RWPE1 (cell line): ENCODE measurements around the gene TMC1.
A peak's percentile ranks its signal among the peaks of the same experiment; 100 is the strongest.

ENCODE experiments used
- CTCF ChIA-PET: fragments of 350-600 bp; sonication (Branson Sonifier 250); formaldehyde crosslinking; extraction: SDS; loops from one replicate; lab custom pipeline; 2021; lab: Yijun Ruan, JAX
- POLR2A ChIA-PET: fragments of 400-600 bp; formaldehyde crosslinking; extraction: SDS; loops from one replicate; lab custom pipeline; 2020; ENCODE audit warnings: antibody characterized with exemption; ENCODE audit not compliant: low non-redundant PET; lab: Yijun Ruan, JAX
- DNase-seq: peaks from one replicate; pipeline ENCODE4 v3.0.0; 2012; ENCODE audit warnings: low spot score
- H3K27ac ChIP-seq: fragments of 450-650 bp; 2 replicates; pipeline ENCODE4 v1.5.1; 2017
- CTCF ChIP-seq: fragments of 450-650 bp; conservative IDR thresholded peaks from 2 replicates; pipeline ENCODE4 v1.5.1; 2017; ENCODE audit warnings: low read depth, mild to moderate bottlenecking

Gene TMC1

GRCh38 chr9:72524820-72525540, 3.6 kb downstream of the TMC1 start:
- ChIA-PET POLR2A (interaction anchor here (0.6 to 0.8 kb wide), 4 partner anchors 52 to 746 kb away, joined by 3 to 7 read pairs (median 4); partner anchors contain the start of gene ZFAND5), CTCF (interaction anchor here (0.6 kb wide), 3 partner anchors 52 to 160 kb away, joined by 3 to 5 read pairs (median 3); no protein-coding TSS in a partner anchor)
- TF ChIP-seq CTCF, result no peak
- peak overlapping the region; percentile 94 for H3K27ac ChIP-seq
- peak; percentile 91 for DNase-seq

GRCh38 chr9:72526901-72527800, 5.7 kb downstream of the TMC1 start:
- DNase-seq, result peak; percentile 83
- ChIA-PET CTCF (interaction anchor here (0.6 to 1.6 kb wide), 3 partner anchors 14 to 251 kb away, joined by 6 to 9 read pairs (median 6); no protein-coding TSS in a partner anchor), POLR2A (no interaction called here)
- peak overlapping the region; percentile 81 for H3K27ac ChIP-seq
- TF ChIP-seq CTCF, result no peak

- CTCF ChIA-PET, result interaction anchor here (0.7 kb wide), 1 partner anchor 252 kb away, joined by 9 read pairs; no protein-coding TSS in a partner anchor
- H3K27ac ChIP-seq, result peak overlapping the region; percentile 81
- DNase-seq, result no peak
- TF ChIP-seq CTCF, result no peak
- POLR2A ChIA-PET, result no interaction called here
Measured at GRCh38 chr9:72527801-72528195, 6.4 kb downstream of the TMC1 start.

GRCh38 chr9:72529531-72529930, 8.1 kb downstream of the TMC1 start:
- no peak for DNase-seq
- ChIA-PET POLR2A (no interaction called here), CTCF (interaction anchor here (0.7 kb wide), 1 partner anchor 237 kb away, joined by 3 read pairs; no protein-coding TSS in a partner anchor)
- no peak for TF ChIP-seq CTCF
- no peak overlapping the region for H3K27ac ChIP-seq

DNA sequence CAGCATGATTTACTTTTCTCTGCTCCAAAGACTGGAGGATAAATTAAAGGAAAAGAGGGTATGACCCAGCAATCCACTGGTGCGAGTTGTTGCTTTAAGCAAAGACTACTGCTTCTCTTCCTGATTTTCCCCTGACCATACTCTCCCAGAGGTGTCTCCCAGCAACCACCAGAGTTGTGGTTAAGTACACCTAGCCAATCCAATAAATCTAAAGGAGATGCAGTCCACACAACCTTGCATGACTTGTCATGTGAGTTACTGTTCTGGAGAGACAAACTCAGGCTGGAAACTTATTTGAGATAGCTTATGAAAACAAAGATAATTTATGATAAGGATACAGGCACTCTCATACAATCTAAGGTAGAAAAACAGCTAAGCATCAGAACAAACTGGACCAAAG, 11.9 kb downstream of the TMC1 start:
- no peak for TF ChIP-seq CTCF
- no peak overlapping the region for H3K27ac ChIP-seq
- no peak for DNase-seq
- ChIA-PET POLR2A (no interaction called here), CTCF (no interaction called here)

DNA sequence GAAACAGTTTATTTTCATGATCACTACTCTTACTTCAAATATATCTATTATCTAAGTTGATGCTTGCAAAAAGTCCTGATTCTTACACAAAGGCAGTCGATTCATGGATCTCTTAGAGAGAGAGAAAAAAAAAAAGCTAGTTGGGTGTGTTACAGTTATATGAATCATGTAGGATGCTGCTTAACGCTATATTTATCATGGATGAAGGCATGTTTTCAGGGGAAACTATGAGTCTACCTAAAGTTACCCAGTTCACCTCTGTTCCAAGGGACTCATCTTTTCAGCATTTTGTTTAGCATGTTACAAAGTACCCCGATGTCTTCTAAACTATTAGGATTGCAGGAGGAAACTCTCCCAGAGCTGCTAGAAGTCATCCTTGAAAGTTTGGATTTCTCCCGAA, 13.5 kb downstream of the TMC1 start:
- no peak overlapping the region for H3K27ac ChIP-seq
- CTCF ChIA-PET, result interaction anchor here (0.6 kb wide), 1 partner anchor 63 kb away, joined by 4 read pairs; no protein-coding TSS in a partner anchor
- DNase-seq, result no peak
- POLR2A ChIA-PET, result no interaction called here
- TF ChIP-seq CTCF, result no peak
